Stimulated activated naive CD8-positive, alpha-beta T cell treated with anti-CD3 and anti-CD28 coated beads, Interleukin-15, Interleukin-2, amounts not matched to agents 100 U/mL and 50 U/mL, for 24 hours (primary cell): ENCODE data around the gene RSPRY1.
A peak's percentile ranks its signal among the peaks of the same experiment; 100 is the strongest.

ENCODE experiments used
- ATAC-seq: fragments of 150-1000 bp; cut with Tn5 transposase; one replicate; pipeline ENCODE4 v1.10.0; 2021
- DNase-seq: peaks from one replicate; pipeline ENCODE4 v3.0.0; 2021

Gene RSPRY1

DNA sequence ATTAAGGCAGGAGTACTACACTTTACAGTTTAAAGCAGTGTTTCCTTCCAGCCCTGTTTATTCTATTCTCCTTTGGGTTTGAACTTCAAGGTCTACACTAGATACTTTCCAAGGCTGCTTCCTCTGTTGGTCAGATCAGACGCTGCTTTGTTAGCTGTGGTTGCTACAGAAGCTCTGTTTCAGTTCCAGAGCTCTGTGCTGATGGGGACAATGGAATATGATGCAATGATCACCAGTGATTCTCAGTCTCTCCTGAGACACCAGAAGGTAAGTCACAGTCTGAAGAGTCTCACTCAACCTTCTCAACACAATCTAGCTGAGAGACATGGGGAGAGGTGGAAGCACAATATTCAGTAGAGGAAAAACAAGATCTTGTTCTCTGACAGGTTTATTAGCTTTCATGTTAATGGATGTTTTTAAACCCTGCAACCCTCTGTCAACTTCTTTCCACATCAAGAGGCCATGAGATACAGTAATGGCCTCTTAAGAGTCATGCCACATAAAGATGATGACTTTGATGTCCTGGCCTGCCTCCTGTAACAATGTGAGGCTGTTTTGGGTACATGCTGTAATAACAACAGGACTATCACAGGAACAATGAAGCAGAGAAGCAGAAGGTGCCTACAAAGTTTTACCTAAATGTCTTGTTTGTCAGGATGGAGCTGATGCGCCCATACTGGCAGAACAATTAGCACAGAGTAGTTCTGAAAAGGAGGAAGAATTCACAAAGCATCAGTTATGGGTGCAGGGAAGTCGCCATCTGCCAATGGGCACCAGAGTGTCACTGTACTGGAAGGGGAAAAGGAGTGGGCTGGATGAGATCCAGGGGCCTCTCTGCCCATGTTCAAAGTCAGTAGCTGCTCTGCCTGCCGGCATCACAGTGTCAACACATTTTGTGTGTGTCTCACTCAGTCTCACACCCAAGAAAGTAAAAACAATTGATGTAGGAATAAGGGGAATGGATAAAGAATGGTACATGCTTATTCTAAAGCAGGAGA lies 33.7 kb upstream of the RSPRY1 start:
- no peak for DNase-seq
- peak; percentile 79 for ATAC-seq

DNA sequence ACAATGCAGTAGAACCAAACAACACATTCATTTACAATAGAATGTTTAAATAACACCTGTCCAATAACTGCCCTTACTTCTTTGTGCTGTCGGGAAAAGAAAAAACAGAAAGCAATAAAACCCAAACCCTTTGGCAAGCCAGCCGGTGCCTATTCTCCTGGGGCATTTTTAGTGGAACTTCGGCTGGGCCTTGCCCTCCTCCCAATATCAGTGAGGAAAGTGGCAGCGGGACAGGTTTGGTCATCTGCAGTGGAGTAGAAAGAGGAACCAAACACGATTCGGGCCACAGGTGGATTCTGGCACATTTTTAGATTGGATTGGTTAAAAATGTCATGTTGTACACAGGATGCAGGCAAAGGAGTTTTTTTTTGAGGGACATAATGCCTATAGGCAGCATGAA lies 32.3 kb upstream of the RSPRY1 start:
- ATAC-seq (no peak), DNase-seq (no peak)

DNA sequence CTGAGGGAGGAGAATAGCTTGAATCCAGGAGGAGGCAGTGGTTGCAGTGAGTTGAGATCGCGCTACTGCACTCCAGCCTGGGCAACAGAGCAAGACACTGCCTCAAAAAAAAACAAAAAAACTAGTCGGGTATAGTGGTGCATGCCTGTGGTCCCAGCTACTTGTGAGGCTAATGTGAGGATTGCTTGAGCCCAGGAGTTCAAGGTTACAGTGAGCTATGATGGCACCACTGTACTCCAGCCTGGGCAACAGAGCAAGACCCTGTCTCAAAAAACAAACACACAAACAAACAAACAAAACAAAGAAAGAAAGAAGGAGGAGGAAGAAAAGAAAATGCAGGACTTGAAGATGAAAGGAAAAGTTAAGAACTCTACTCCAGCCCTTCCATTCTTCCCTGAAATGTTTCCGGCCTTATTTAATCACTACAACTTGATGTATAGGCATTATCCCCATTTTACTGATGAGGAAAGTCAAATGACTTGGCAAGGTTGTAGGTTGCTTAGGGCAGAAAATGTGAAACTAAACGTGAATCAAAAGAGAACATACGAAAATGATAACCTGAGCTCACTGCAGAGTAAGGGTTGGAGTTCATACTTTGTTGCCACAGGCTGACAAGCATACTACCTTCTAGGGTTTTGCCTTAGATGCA lies 30.3 kb upstream of the RSPRY1 start:
- DNase-seq (no peak), ATAC-seq (no peak)

- no peak for ATAC-seq
- DNase-seq, result no peak
Measured at GRCh38 chr16:57156351-57156703, 29.8 kb upstream of the RSPRY1 start.

DNA sequence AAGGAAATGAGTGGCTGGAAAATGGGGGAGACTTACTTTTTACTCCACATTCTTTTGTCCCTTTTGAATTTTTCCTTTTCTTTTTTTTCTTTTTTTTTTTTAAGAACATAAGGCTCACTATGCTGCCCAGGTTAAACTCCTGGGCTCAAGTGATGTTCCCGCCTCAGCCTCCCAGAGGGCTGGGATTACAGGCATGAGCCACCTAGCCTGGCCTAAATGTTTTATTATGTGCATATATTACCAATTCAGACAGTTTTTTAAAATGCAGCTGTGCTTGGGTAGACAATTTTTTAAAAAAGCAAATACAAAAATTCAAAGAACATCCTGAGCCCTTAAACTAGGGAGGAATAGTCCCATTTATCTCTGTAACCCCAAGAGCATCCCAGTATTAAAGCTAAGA lies 28.6 kb upstream of the RSPRY1 start:
- no peak for DNase-seq
- ATAC-seq, result no peak

DNA sequence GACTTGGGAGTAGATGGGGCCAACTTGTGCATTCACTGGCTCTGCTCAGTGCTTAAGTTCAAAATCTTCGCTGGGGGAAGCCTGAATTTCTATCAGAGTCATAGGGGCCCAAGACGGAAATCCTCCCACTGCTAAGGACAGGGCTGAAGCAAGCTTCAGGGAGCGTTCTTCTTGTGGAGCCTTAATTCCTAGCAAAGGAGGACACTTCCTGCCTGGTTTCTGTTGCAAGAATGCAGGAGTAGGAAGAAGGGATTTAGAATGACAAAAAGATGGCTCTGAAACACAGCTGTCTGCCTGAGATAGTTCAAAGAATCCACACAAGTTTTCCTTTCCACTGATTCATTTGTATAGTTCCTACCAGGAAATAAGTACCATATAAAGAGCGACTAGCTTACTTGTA lies 26.7 kb upstream of the RSPRY1 start:
- DNase-seq (no peak), ATAC-seq (no peak)

- no peak for DNase-seq
- no peak for ATAC-seq
Measured at GRCh38 chr16:57163842-57164241, 22.3 kb upstream of the RSPRY1 start.

DNA sequence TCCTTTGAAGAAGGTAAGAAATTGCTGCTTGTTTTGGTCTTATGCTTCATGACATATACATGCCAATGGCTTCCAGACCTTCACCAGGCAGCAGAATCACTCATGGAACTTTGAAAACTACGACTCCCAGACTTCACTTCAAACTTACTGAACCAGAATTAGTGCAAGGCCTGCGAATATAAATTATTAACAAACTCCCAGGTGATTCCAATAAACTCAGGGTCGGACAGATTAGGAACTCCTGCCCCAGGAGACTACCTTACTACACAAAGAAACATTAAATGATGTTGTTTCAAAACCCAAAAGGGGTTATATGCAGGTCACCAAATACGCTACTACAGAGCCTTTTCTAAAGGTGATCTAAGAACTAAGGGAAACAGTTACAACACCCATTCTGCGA lies 20.6 kb upstream of the RSPRY1 start:
- ATAC-seq (no peak), DNase-seq (no peak)

DNA sequence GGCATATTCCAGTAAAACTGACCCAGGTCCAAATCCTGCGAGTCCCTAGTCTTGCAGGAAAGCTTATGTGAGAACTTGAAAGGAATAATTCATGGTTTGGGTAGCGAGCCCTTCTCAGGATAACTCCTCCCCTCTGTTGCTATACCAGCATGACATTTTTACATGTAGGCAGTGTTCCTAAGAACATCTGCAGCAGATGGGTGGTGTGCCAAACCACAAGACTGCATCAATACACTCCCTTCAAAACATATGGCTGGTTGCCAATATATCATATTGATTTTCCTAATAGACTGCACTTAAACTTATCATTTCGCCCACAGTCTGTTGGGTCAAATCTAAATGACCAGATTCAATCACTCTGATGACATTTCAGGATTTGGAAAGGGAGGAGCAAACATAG lies 20.2 kb upstream of the RSPRY1 start:
- no peak for DNase-seq
- ATAC-seq, result no peak

DNA sequence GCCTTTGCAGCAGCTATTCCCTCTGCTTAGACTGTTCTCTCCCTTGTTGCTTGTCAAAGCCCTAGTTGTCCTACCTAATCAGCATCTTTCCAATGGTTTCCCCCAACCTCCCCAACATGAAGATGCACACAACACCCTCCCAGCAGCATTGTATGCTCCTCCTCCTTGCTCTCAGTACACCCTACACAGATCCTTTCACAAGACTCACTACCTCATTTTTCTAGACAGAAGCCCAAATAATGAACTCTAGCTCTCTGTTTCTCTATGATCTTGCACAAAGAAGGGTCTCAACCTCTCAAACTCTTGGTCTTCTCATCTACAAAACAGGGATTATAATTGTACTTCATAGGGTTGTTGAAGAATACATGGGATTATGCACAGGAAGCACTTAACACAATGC lies 19.7 kb upstream of the RSPRY1 start:
- no peak for ATAC-seq
- no peak for DNase-seq

- DNase-seq (no peak), ATAC-seq (no peak)
Measured at GRCh38 chr16:57166951-57167350, 19.2 kb upstream of the RSPRY1 start.

GRCh38 chr16:57167538-57167937 lies 18.6 kb upstream of the RSPRY1 start:
- no peak for DNase-seq
- no peak for ATAC-seq

GRCh38 chr16:57167953-57168352 lies 18.2 kb upstream of the RSPRY1 start:
- no peak for DNase-seq
- peak; percentile 52 for ATAC-seq

DNA sequence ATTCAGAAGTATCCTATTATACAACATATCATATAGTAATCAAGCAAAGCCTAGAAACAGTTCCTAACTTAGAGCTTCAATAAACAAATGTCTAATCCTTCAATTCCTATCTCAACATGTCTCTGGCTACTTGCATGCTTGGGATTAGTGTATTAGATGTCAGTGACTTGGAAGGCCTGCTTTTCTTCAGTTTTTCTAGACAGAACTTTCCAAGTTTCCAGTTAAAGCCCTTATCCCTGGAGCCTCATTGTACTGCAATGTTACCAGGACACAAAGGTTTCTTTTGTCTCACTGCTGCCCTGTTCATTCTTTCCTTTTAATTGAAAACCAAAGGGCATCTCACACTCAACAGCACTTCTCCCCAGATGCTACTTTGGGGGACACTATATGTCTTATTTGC lies 16.8 kb upstream of the RSPRY1 start:
- ATAC-seq (no peak), DNase-seq (no peak)

- no peak for ATAC-seq
Measured at GRCh38 chr16:57172721-57173290, 13.3 kb upstream of the RSPRY1 start.

GRCh38 chr16:57175896-57176295 lies 10.2 kb upstream of the RSPRY1 start:
- DNase-seq (no peak), ATAC-seq (no peak)

More at GRCh38 chr16:57172721-57173290, 13.3 kb upstream of the RSPRY1 start:
- no peak for DNase-seq

DNA sequence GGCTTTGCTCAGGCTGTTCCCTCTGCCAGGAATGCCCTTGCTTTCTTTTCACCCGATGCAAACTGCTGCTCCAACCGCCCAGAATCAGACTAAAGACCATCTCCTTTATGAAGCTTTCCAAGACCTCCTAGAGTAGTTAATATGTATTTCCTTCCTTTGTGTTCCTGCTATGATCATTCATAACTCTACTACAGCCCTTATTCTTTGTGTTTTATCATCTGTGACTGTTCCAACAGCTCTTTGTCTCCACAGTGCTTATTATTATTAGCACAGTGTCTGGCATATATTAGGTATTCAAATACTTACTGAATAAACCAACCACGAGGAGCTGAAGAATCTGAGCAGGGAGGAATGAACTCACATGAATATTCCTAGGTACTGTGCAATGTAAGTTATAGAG lies 7.9 kb upstream of the RSPRY1 start:
- DNase-seq (no peak), ATAC-seq (no peak)

DNA sequence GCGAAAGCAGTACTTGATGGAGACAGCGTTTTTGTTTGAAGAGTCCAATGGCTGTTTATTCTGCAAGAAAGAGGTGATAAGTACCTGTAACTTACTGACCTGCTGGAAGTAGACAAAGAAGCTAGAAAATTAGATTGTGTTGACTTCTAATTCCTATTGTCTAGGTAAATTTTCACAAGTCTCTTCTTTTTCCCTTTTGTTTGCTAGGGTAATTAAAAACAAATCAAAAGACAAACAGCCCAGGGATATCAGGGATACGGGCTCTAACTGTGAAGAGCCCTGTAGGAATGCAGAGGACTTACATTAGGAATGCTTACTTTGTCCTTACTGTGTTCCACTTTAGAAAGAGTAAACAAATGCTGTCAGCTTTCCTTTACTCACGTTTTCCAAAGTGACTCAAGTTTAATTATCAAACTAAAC lies 7.3 kb upstream of the RSPRY1 start:
- ATAC-seq, result no peak
- DNase-seq, result no peak

GRCh38 chr16:57179215-57179828 lies 6.8 kb upstream of the RSPRY1 start:
- no peak for DNase-seq
- no peak for ATAC-seq

DNA sequence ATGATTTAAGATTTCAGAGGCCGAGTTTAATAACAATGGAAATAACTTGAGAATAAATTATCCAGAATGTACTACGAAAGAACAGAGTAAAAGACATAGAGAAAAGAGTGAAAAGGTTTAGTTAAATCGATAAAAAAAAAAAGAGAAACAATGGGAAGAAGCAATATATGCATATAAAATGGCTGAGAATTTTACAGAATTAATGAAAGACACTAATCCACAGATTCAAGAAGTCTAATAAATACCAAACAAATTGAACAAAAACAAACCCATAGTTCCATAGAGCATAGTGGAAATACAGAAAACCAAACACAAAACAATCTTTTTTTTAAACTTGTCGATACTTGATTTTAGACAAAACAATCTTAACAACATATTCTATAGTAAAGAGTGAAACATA lies 2.0 kb upstream of the RSPRY1 start:
- no peak for DNase-seq
- ATAC-seq, result no peak

- ATAC-seq, result no peak
- DNase-seq, result no peak
Measured at GRCh38 chr16:57184887-57185445, 1.2 kb upstream of the RSPRY1 start.

DNA sequence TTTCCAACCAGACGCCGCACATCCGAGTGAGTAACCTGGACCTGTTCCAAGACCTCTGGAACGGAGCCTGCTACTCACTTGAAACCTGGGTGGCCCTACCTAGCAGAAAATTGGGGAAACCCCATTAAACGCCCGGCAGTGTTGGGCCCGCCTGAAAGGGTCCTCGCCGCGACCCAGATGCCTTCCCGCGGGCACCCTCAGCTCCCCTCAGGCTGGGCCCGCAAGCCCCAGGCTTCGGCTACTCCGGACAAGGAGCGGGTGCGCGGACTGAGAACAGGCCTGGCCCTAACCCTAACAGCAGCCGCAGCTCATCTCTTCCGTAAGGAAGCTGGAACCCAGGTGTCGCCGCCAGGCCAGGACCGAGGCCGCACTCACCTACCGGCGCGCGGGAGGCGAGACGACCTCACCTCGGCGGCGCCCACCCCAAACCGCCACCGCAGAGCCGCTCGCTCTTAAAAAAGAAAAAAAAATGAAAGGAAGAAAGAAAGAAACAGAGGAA lies 634 bp upstream of the RSPRY1 start:
- no peak for DNase-seq

More for the DNA sequence above, 634 bp upstream of the RSPRY1 start:
- peak; percentile 16 for ATAC-seq
